Measurements from ENCODE around the gene PLEKHA1.

DNA sequence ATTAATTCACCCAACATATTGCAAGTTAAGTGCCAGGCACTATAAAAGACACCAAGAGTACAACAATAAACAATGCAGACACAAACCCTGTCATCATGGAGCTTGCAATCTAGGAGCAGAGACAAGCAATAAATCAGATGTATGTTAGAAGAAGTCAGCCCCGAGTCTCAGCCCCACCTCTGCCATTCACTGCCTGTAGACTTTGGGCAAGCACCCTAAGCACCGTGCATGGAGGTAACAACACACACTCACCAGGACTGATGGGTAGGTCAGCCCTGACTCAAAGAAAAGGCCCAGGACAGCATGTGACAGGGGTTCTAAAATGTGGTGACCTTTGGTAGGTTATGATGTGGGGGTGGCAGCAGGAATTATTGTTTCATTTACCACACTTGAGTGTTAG lies 49.3 kb upstream of the PLEKHA1 start:
- TF ChIP-seq, protein P1, sequence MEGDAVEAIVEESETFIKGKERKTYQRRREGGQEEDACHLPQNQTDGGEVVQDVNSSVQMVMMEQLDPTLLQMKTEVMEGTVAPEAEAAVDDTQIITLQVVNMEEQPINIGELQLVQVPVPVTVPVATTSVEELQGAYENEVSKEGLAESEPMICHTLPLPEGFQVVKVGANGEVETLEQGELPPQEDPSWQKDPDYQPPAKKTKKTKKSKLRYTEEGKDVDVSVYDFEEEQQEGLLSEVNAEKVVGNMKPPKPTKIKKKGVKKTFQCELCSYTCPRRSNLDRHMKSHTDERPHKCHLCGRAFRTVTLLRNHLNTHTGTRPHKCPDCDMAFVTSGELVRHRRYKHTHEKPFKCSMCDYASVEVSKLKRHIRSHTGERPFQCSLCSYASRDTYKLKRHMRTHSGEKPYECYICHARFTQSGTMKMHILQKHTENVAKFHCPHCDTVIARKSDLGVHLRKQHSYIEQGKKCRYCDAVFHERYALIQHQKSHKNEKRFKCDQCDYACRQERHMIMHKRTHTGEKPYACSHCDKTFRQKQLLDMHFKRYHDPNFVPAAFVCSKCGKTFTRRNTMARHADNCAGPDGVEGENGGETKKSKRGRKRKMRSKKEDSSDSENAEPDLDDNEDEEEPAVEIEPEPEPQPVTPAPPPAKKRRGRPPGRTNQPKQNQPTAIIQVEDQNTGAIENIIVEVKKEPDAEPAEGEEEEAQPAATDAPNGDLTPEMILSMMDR (IDR thresholded peaks at IDR 0.05): no peak
- no peak for TF ChIP-seq EZH2 (IDR thresholded peaks at IDR 0.05; ENCODE audit: borderline replicate concordance, insufficient read depth, low read depth, low read length, poor library complexity, severe bottlenecking)

All from B cell (primary cell).